Mesenchymal stem cell (in vitro differentiated cells and primary cell): ENCODE data around the gene RALGPS1.

Experiments
- DNase-seq: peaks from one replicate; pipeline ENCODE4 v3.0.0-alpha.2; 2013
- H2AFZ ChIP-seq: one replicate; pipeline ENCODE4 v1.6.1; 2013; ENCODE audit warnings: low read depth, mild to moderate bottlenecking, control low read depth, inconsistent platforms, low read length, moderate library complexity
- H2AK5ac ChIP-seq: 2 replicates; pipeline ENCODE4 v1.6.1; 2013; ENCODE audit warnings: low read length, moderate library complexity, mild to moderate bottlenecking, inconsistent platforms; ENCODE audit not compliant: severe bottlenecking
- H2BK120ac ChIP-seq: one replicate; pipeline ENCODE4 v1.6.1; 2013; ENCODE audit warnings: low read depth, mild to moderate bottlenecking, inconsistent platforms, low read length, moderate library complexity
- H2BK12ac ChIP-seq, 2 experiments: one replicate each; pipeline ENCODE4 v1.6.1; 2013; ENCODE audit warnings: inconsistent platforms in 2 of 2, low read length in 2 of 2, mild to moderate bottlenecking in 2 of 2, moderate library complexity in 2 of 2, control low read depth in 1 of 2
- H2BK15ac ChIP-seq: one replicate; pipeline ENCODE4 v1.6.1; 2013; ENCODE audit warnings: mild to moderate bottlenecking, low read depth, inconsistent platforms; ENCODE audit not compliant: poor library complexity, severe bottlenecking
- H2BK5ac ChIP-seq: 2 replicates; pipeline ENCODE4 v1.6.1; 2013; ENCODE audit warnings: low read depth, mild to moderate bottlenecking, low read length, control low read depth, inconsistent platforms; ENCODE audit not compliant: poor library complexity, severe bottlenecking
- H3K14ac ChIP-seq, 2 experiments: one replicate each; pipeline ENCODE4 v1.6.1; 2013; ENCODE audit warnings: inconsistent platforms in 2 of 2, low read length in 2 of 2, control low read depth in 1 of 2, mild to moderate bottlenecking in 1 of 2, moderate library complexity in 1 of 2
- H3K18ac ChIP-seq, 2 experiments: one replicate each; pipeline ENCODE4 v1.6.1; 2013; ENCODE audit warnings: inconsistent platforms in 2 of 2, low read length in 2 of 2, control low read depth in 1 of 2, low read depth in 1 of 2, mild to moderate bottlenecking in 1 of 2
- H3K23ac ChIP-seq, 2 experiments: one replicate each; pipeline ENCODE4 v1.6.1; 2013; ENCODE audit warnings: inconsistent platforms in 2 of 2, low read length in 2 of 2, mild to moderate bottlenecking in 2 of 2, moderate library complexity in 2 of 2, control low read depth in 1 of 2
- H3K27ac ChIP-seq: 2 replicates; pipeline ENCODE4 v1.5.1; 2013; ENCODE audit warnings: mild to moderate bottlenecking, moderate library complexity, low read length, control low read depth, inconsistent platforms; ENCODE audit not compliant: poor library complexity, severe bottlenecking
- H3K27me3 ChIP-seq, 2 experiments: 2 replicates each; pipeline versions ENCODE4 v1.6.1 to v1.7.0; 2013; ENCODE audit warnings: low read length in 2 of 2, mild to moderate bottlenecking in 2 of 2, moderate library complexity in 2 of 2, control low read depth in 1 of 2, inconsistent platforms in 1 of 2; ENCODE audit not compliant: control insufficient read depth in 1 of 2, insufficient read depth in 1 of 2
- H3K36me3 ChIP-seq, 2 experiments: 2 replicates each; pipeline versions ENCODE4 v1.6.1 to v1.7.0; 2013; ENCODE audit warnings: low read length in 2 of 2, control low read depth in 1 of 2, inconsistent platforms in 1 of 2, low read depth in 1 of 2, mild to moderate bottlenecking in 1 of 2; ENCODE audit not compliant: insufficient read depth in 2 of 2, control insufficient read depth in 1 of 2
- H3K4ac ChIP-seq, 2 experiments: one replicate each; pipeline ENCODE4 v1.6.1; 2013; ENCODE audit warnings: inconsistent platforms in 2 of 2, low read length in 2 of 2, mild to moderate bottlenecking in 2 of 2, moderate library complexity in 2 of 2, control low read depth in 1 of 2, low read depth in 1 of 2
- H3K4me1 ChIP-seq: 2 replicates; pipeline ENCODE4 v1.6.1; 2013; ENCODE audit warnings: low read depth, low read length, control low read depth; ENCODE audit not compliant: control insufficient read depth, insufficient read depth
- H3K4me2 ChIP-seq: 2 replicates; pipeline ENCODE4 v1.6.1; 2013; ENCODE audit warnings: low read length, mild to moderate bottlenecking, inconsistent platforms; ENCODE audit not compliant: poor library complexity, severe bottlenecking
- H3K4me3 ChIP-seq, 2 experiments: 2 replicates each; pipeline versions ENCODE4 v1.5.1 to v1.7.0; 2013; ENCODE audit warnings: low read length in 2 of 2, mild to moderate bottlenecking in 2 of 2, control low read depth in 1 of 2, low read depth in 1 of 2; ENCODE audit not compliant: insufficient read depth in 1 of 2
- H3K79me1 ChIP-seq: replicated peaks from 2 replicates; pipeline ENCODE4 v1.6.1; 2013; ENCODE audit warnings: mild to moderate bottlenecking, control low read depth, low read length, inconsistent platforms; ENCODE audit not compliant: poor library complexity, severe bottlenecking
- H3K9ac ChIP-seq: 2 replicates; pipeline ENCODE4 v1.7.0; 2013; ENCODE audit warnings: mild to moderate bottlenecking, low read length, moderate library complexity
- H3K9me3 ChIP-seq: 2 replicates; pipeline ENCODE4 v1.7.0; 2013; ENCODE audit warnings: mild to moderate bottlenecking, low read length; ENCODE audit not compliant: control insufficient read depth
- H4K8ac ChIP-seq: one replicate; pipeline ENCODE4 v1.6.1; 2013; ENCODE audit warnings: inconsistent platforms, mild to moderate bottlenecking, low read length, moderate library complexity
- H4K91ac ChIP-seq: one replicate; pipeline ENCODE4 v1.6.1; 2013; ENCODE audit warnings: mild to moderate bottlenecking, low read length, inconsistent platforms
- WGBS: methylation state at CpG from one replicate; pipeline ENCODE4 v1.1.7; 2013; ENCODE audit warnings: mixed read lengths; 5-methylcytosine and 5-hydroxymethylcytosine counted together

RALGPS1 gene

GRCh38 chr9:127192744-127193143 lies 278.2 kb downstream of the RALGPS1 start:
- Histone ChIP-seq H3K36me3 (no peaks in the 10 kb centered on the region), H3K4me3 (no peak overlapping the region), H2BK5ac (no peak overlapping the region), H3K9ac (no peak overlapping the region), H4K8ac (no peak overlapping the region), H3K9me3 (no peaks in the 10 kb centered on the region), H3K23ac (no peak overlapping the region), H3K4me1 (peaks cover 4% of the 10 kb centered on the region), H2AFZ (no peak overlapping the region), H4K91ac (no peak overlapping the region), H3K18ac (no peak overlapping the region), H3K27me3 (peaks cover 0 to 14% of the 10 kb centered on the region in 2 experiments), H2BK120ac (no peak overlapping the region), H3K4ac (no peak overlapping the region), H3K79me1 (no peaks in the 10 kb centered on the region), H2BK12ac (no peak overlapping the region), H3K4me2 (no peak overlapping the region), H2BK15ac (no peak overlapping the region), H3K14ac (no peak overlapping the region), H2AK5ac (no peak overlapping the region), H3K27ac (no peak overlapping the region)
- no peak for DNase-seq
- 79% methylated on average over 3 of the region's 3 CpGs for WGBS

DNA sequence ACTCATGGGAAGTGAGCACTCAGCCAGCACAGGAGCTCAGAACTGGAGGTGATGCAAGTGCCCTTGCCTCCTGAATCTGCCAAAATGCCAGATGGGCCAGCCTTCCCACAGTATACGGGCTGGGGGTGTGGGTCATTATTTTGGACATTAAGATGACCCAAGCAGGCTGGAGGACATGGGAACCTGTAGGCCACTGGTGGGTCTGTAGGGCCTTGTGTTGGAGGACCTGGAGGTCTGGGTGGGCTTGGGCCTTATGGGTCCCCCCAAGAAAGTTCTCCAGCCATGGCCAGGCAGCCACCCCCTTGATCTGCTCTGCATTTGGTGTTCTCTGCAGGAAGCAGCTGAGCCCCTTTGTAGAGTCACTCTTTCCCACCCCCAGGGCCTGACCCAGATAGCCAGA lies 278.9 kb downstream of the RALGPS1 start:
- H2BK12ac ChIP-seq = no peak overlapping the region
- no peaks in the 10 kb centered on the region for H3K36me3 ChIP-seq
- H2AK5ac ChIP-seq = no peak overlapping the region
- no peak overlapping the region for H4K8ac ChIP-seq
- no peak overlapping the region for H3K27ac ChIP-seq
- no peak overlapping the region for H2BK120ac ChIP-seq
- H3K14ac ChIP-seq = no peak overlapping the region
- H2BK5ac ChIP-seq = no peak overlapping the region
- no peak overlapping the region for H3K4me2 ChIP-seq
- H2BK15ac ChIP-seq = no peak overlapping the region
- no peak overlapping the region for H4K91ac ChIP-seq
- H3K9ac ChIP-seq = no peak overlapping the region
- H2AFZ ChIP-seq = no peak overlapping the region
- no peak overlapping the region for H3K18ac ChIP-seq
- WGBS = 92% methylated on average over 1 of the region's 1 CpG
- H3K23ac ChIP-seq = no peak overlapping the region
- peaks cover 3% of the 10 kb centered on the region for H3K4me1 ChIP-seq
- H3K9me3 ChIP-seq = no peaks in the 10 kb centered on the region
- H3K79me1 ChIP-seq = no peaks in the 10 kb centered on the region
- H3K4me3 ChIP-seq = no peak overlapping the region
- H3K4ac ChIP-seq = no peak overlapping the region
- H3K27me3 ChIP-seq = peaks cover 2 to 14% of the 10 kb centered on the region in 2 experiments
- no peak for DNase-seq

- Histone ChIP-seq H4K8ac (no peak overlapping the region), H3K9me3 (no peaks in the 10 kb centered on the region), H3K9ac (no peak overlapping the region), H4K91ac (no peak overlapping the region), H2BK12ac (no peak overlapping the region), H3K18ac (no peak overlapping the region), H3K4ac (no peak overlapping the region), H2BK5ac (no peak overlapping the region), H3K36me3 (no peaks in the 10 kb centered on the region), H3K4me2 (no peak overlapping the region), H2AFZ (no peak overlapping the region), H2AK5ac (no peak overlapping the region), H2BK120ac (no peak overlapping the region), H3K14ac (no peak overlapping the region), H3K23ac (no peak overlapping the region), H3K4me3 (no peak overlapping the region), H2BK15ac (no peak overlapping the region), H3K27ac (no peak overlapping the region), H3K79me1 (no peaks in the 10 kb centered on the region), H3K4me1 (peaks cover 3% of the 10 kb centered on the region), H3K27me3 (peaks cover 2 to 14% of the 10 kb centered on the region in 2 experiments)
- 89% methylated on average over 12 of the region's 12 CpGs for WGBS
- DNase-seq = peak; percentile 63
Measured at GRCh38 chr9:127194881-127195713, 280.5 kb downstream of the RALGPS1 start.

GRCh38 chr9:127195976-127196825 lies 281.6 kb downstream of the RALGPS1 start:
- Histone ChIP-seq H3K4me1 (peaks cover 3% of the 10 kb centered on the region), H3K36me3 (no peaks in the 10 kb centered on the region), H3K27ac (no peak overlapping the region), H2AFZ (no peak overlapping the region), H4K91ac (peak overlapping the region; percentile 19), H3K23ac (no peak overlapping the region), H2BK15ac (no peak overlapping the region), H2BK12ac (no peak overlapping the region), H3K4me2 (no peak overlapping the region), H3K18ac (no peak overlapping the region), H3K9ac (no peak overlapping the region), H4K8ac (no peak overlapping the region), H3K27me3 (peaks cover 10 to 14% of the 10 kb centered on the region in 2 experiments), H2AK5ac (no peak overlapping the region), H3K9me3 (no peaks in the 10 kb centered on the region), H2BK120ac (no peak overlapping the region), H3K14ac (no peak overlapping the region), H3K79me1 (no peaks in the 10 kb centered on the region), H3K4ac (no peak overlapping the region), H3K4me3 (no peak overlapping the region), H2BK5ac (no peak overlapping the region)
- no peak for DNase-seq
- WGBS = 92% methylated on average over 18 of the region's 19 CpGs
